Stimulated activated memory B cell treated with anti-CD40 and anti-IgM and Interleukin-4, amounts not matched to agents 10 μg/mL and 1 μg/mL and 100 μg/mL, for 72 hours (primary cell): Measurements from ENCODE around the gene FLG.
"Not testable (repeated sequence)": the region's sequence is repeated elsewhere in the genome, so short reads cannot be mapped to it uniquely, and the experiment has no call there.

Experiments used
- ATAC-seq: fragments of 150-1000 bp; cut with Tn5 transposase; 2 replicates; pipeline ENCODE4 v1.10.0; 2021
- H3K27ac Mint-ChIP-seq: one replicate; pipeline ENCODE4 v1.8.0; 2022; ENCODE audit warnings: mild to moderate bottlenecking, mixed read lengths
- H3K27me3 Mint-ChIP-seq: one replicate; pipeline ENCODE4 v1.8.0; 2022; ENCODE audit warnings: mixed read lengths
- H3K36me3 Mint-ChIP-seq: one replicate; pipeline ENCODE4 v1.8.0; 2022; ENCODE audit warnings: mixed read lengths
- H3K4me1 Mint-ChIP-seq: one replicate; pipeline ENCODE4 v1.8.0; 2022; ENCODE audit warnings: mixed read lengths
- H3K4me3 Mint-ChIP-seq: one replicate; pipeline ENCODE4 v1.8.0; 2022; ENCODE audit warnings: mild to moderate bottlenecking, moderate library complexity, mixed read lengths
- H3K9me3 Mint-ChIP-seq: one replicate; pipeline ENCODE4 v1.8.0; 2022; ENCODE audit warnings: mixed read lengths

The FLG gene

GRCh38 chr1:152325111-152325510 is at the start of gene FLG:
Gene FLG, minus strand, starts transcription at chr1:152325239. Its CDS starts 9,783 bp downstream, at chr1:152315456.
- H3K27ac Mint-ChIP-seq = no peak within 1 kb of the TSS
- ATAC-seq = no peak
- no peaks in the 10 kb centered on the region for H3K4me1 Mint-ChIP-seq
- H3K4me3 Mint-ChIP-seq = no peak within 1 kb of the TSS
- no peaks in the 10 kb centered on the region for H3K9me3 Mint-ChIP-seq
- H3K27me3 Mint-ChIP-seq = no peaks in the 10 kb centered on the region
- H3K36me3 Mint-ChIP-seq = no peaks in the 10 kb centered on the region

GRCh38 chr1:152374451-152374850 is 49.4 kb upstream of the FLG start:
- Mint-ChIP-seq H3K4me3 (no peak overlapping the region), H3K27ac (no peak overlapping the region), H3K4me1 (no peaks in the 10 kb centered on the region), H3K36me3 (peaks cover 2% of the 10 kb centered on the region), H3K9me3 (peaks cover 2% of the 10 kb centered on the region), H3K27me3 (peaks cover 13% of the 10 kb centered on the region)
- ATAC-seq = peak; percentile 16

GRCh38 chr1:152372672-152373071 is 47.6 kb upstream of the FLG start:
- no peak for ATAC-seq
- Mint-ChIP-seq H3K36me3 (peaks cover 6% of the 10 kb centered on the region), H3K27ac (no peak overlapping the region), H3K4me3 (no peak overlapping the region), H3K27me3 (peaks cover 31% of the 10 kb centered on the region), H3K4me1 (no peaks in the 10 kb centered on the region), H3K9me3 (peaks cover 6% of the 10 kb centered on the region)

GRCh38 chr1:152367436-152367835 is 42.4 kb upstream of the FLG start:
- ATAC-seq = no peak
- H3K27me3 Mint-ChIP-seq = peaks cover 47% of the 10 kb centered on the region
- H3K36me3 Mint-ChIP-seq = peaks cover 6% of the 10 kb centered on the region
- no peak overlapping the region for H3K4me3 Mint-ChIP-seq
- H3K4me1 Mint-ChIP-seq = no peaks in the 10 kb centered on the region
- peaks cover 6% of the 10 kb centered on the region for H3K9me3 Mint-ChIP-seq
- H3K27ac Mint-ChIP-seq = no peak overlapping the region

GRCh38 chr1:152359906-152360305 is 34.9 kb upstream of the FLG start, which contains the start of gene FLG2:
Gene FLG2, minus strand, starts transcription at chr1:152360006. Its CDS starts 1,122 bp downstream, at chr1:152358884.
- Mint-ChIP-seq H3K27ac (no peak within 1 kb of the TSS), H3K27me3 (peaks cover 23% of the 10 kb centered on the region), H3K4me3 (no peak within 1 kb of the TSS), H3K9me3 (no peaks in the 10 kb centered on the region), H3K36me3 (no peaks in the 10 kb centered on the region), H3K4me1 (no peaks in the 10 kb centered on the region)
- ATAC-seq = no peak

GRCh38 chr1:152356736-152357135 is 31.7 kb upstream of the FLG start:
- ATAC-seq = no peak
- no peaks in the 10 kb centered on the region for H3K9me3 Mint-ChIP-seq
- no peak overlapping the region for H3K27ac Mint-ChIP-seq
- peaks cover 35% of the 10 kb centered on the region for H3K27me3 Mint-ChIP-seq
- H3K4me1 Mint-ChIP-seq = no peaks in the 10 kb centered on the region
- H3K36me3 Mint-ChIP-seq = no peaks in the 10 kb centered on the region
- H3K4me3 Mint-ChIP-seq = no peak overlapping the region

- Mint-ChIP-seq H3K9me3 (no peaks in the 10 kb centered on the region), H3K4me1 (peaks cover 5% of the 10 kb centered on the region), H3K4me3 (no peak overlapping the region), H3K27me3 (peaks cover 12% of the 10 kb centered on the region), H3K27ac (no peak overlapping the region), H3K36me3 (no peaks in the 10 kb centered on the region)
- no peak for ATAC-seq
Observed at GRCh38 chr1:152349611-152350010, 24.6 kb upstream of the FLG start.

GRCh38 chr1:152348447-152348846 is 23.4 kb upstream of the FLG start:
- Mint-ChIP-seq H3K4me3 (no peak overlapping the region), H3K36me3 (no peaks in the 10 kb centered on the region), H3K27ac (no peak overlapping the region), H3K27me3 (peaks cover 13% of the 10 kb centered on the region), H3K4me1 (peaks cover 9% of the 10 kb centered on the region), H3K9me3 (no peaks in the 10 kb centered on the region)
- no peak for ATAC-seq

GRCh38 chr1:152347116-152347728 is 22.2 kb upstream of the FLG start:
- Mint-ChIP-seq H3K27me3 (peaks cover 9% of the 10 kb centered on the region), H3K4me1 (peaks cover 9% of the 10 kb centered on the region), H3K27ac (no peak overlapping the region), H3K9me3 (no peaks in the 10 kb centered on the region), H3K36me3 (no peaks in the 10 kb centered on the region), H3K4me3 (no peak overlapping the region)
- no peak for ATAC-seq

- no peak overlapping the region for H3K4me3 Mint-ChIP-seq
- H3K9me3 Mint-ChIP-seq = no peaks in the 10 kb centered on the region
- no peak overlapping the region for H3K27ac Mint-ChIP-seq
- H3K27me3 Mint-ChIP-seq = peaks cover 17% of the 10 kb centered on the region
- ATAC-seq = no peak
- no peaks in the 10 kb centered on the region for H3K36me3 Mint-ChIP-seq
- H3K4me1 Mint-ChIP-seq = peaks cover 9% of the 10 kb centered on the region
Observed at GRCh38 chr1:152344438-152344837, 19.4 kb upstream of the FLG start.

GRCh38 chr1:152343006-152343405 is 18.0 kb upstream of the FLG start:
- H3K36me3 Mint-ChIP-seq = no peaks in the 10 kb centered on the region
- no peak overlapping the region for H3K4me3 Mint-ChIP-seq
- H3K27me3 Mint-ChIP-seq = peaks cover 18% of the 10 kb centered on the region
- H3K4me1 Mint-ChIP-seq = peaks cover 9% of the 10 kb centered on the region
- no peak for ATAC-seq
- no peak overlapping the region for H3K27ac Mint-ChIP-seq
- no peaks in the 10 kb centered on the region for H3K9me3 Mint-ChIP-seq

- Mint-ChIP-seq H3K27me3 (peaks cover 26% of the 10 kb centered on the region), H3K4me1 (no peaks in the 10 kb centered on the region), H3K9me3 (no peaks in the 10 kb centered on the region), H3K4me3 (no peak overlapping the region), H3K27ac (no peak overlapping the region), H3K36me3 (no peaks in the 10 kb centered on the region)
- ATAC-seq = no peak
Observed at GRCh38 chr1:152335399-152335798, 10.4 kb upstream of the FLG start.

GRCh38 chr1:152328801-152329391 is 3.9 kb upstream of the FLG start:
- H3K9me3 Mint-ChIP-seq = no peaks in the 10 kb centered on the region
- no peaks in the 10 kb centered on the region for H3K4me1 Mint-ChIP-seq
- H3K36me3 Mint-ChIP-seq = no peaks in the 10 kb centered on the region
- no peaks in the 10 kb centered on the region for H3K27me3 Mint-ChIP-seq
- no peak for ATAC-seq
- H3K4me3 Mint-ChIP-seq = no peak overlapping the region
- no peak overlapping the region for H3K27ac Mint-ChIP-seq

- Mint-ChIP-seq H3K4me1 (no peaks in the 10 kb centered on the region), H3K36me3 (no peaks in the 10 kb centered on the region), H3K27ac (no peak overlapping the region), H3K27me3 (peaks cover 22% of the 10 kb centered on the region), H3K4me3 (no peak overlapping the region), H3K9me3 (no peaks in the 10 kb centered on the region)
- no peak for ATAC-seq
Observed at GRCh38 chr1:152313970-152314369, 11.1 kb downstream of the FLG start.

GRCh38 chr1:152313319-152313801 is 11.7 kb downstream of the FLG start:
- H3K36me3 Mint-ChIP-seq = no peaks in the 10 kb centered on the region
- H3K9me3 Mint-ChIP-seq = peaks cover under 1% of the 10 kb centered on the region
- peaks cover 24% of the 10 kb centered on the region for H3K27me3 Mint-ChIP-seq
- H3K4me3 Mint-ChIP-seq = no peak overlapping the region
- H3K4me1 Mint-ChIP-seq = no peaks in the 10 kb centered on the region
- no peak for ATAC-seq
- no peak overlapping the region for H3K27ac Mint-ChIP-seq

- H3K4me3 Mint-ChIP-seq, ATAC-seq, H3K27ac Mint-ChIP-seq, H3K36me3 Mint-ChIP-seq, H3K9me3 Mint-ChIP-seq, H3K4me1 Mint-ChIP-seq: not testable (repeated sequence)
- peaks cover 31% of the 10 kb centered on the region for H3K27me3 Mint-ChIP-seq
Observed at GRCh38 chr1:152312169-152312568, 12.9 kb downstream of the FLG start.
